ENCODE measurements around the gene ORAI1.
A peak's percentile ranks its signal among the peaks of the same experiment; 100 is the strongest.
"Not testable (repeated sequence)": the region's sequence is repeated elsewhere in the genome, so short reads cannot be mapped to it uniquely, and the experiment has no call there.

The ORAI1 gene

DNA sequence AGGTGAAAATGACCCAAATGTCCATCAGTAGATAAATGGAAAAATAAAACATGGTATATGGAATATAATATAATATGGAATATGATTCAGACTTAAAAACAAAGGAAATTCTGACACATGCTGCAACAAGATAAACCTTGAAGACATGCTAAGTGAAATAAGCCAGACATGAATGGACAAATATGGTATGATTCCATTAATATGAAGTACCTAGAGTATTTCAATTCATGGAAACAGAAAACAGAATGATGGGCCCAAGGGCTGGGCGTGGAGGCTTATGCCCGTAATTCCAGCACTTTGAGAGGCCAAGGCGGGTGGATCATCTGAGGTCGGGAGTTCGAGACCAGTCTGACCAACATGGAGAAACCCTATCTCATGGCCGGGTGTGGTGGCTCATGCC is 22.7 kb upstream of the ORAI1 start:
- DNase-seq (ENCODE audit: low read depth in 1 of 2, low spot score in 1 of 2): no peak

DNA sequence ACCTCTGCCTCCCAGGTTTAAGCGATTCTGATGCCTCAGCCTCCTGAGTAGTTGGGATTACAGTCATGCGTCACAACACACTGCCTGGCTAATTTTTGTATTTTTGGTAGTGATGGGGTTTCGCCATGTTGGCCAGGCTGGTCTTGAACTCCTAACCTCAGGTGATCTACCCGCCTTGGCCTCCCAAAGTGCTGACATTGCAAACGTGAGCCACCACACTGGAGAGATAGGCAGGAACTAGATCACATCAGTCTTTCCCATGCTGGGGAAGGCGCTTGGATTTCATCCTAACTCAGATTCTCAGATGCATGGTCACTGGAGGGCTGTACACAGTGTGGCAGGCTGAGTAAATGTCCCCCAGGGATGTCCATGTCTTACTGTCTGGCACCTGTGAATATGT is 18.0 kb upstream of the ORAI1 start:
- no peak for DNase-seq (ENCODE audit: low read depth in 1 of 2, low spot score in 1 of 2)

DNA sequence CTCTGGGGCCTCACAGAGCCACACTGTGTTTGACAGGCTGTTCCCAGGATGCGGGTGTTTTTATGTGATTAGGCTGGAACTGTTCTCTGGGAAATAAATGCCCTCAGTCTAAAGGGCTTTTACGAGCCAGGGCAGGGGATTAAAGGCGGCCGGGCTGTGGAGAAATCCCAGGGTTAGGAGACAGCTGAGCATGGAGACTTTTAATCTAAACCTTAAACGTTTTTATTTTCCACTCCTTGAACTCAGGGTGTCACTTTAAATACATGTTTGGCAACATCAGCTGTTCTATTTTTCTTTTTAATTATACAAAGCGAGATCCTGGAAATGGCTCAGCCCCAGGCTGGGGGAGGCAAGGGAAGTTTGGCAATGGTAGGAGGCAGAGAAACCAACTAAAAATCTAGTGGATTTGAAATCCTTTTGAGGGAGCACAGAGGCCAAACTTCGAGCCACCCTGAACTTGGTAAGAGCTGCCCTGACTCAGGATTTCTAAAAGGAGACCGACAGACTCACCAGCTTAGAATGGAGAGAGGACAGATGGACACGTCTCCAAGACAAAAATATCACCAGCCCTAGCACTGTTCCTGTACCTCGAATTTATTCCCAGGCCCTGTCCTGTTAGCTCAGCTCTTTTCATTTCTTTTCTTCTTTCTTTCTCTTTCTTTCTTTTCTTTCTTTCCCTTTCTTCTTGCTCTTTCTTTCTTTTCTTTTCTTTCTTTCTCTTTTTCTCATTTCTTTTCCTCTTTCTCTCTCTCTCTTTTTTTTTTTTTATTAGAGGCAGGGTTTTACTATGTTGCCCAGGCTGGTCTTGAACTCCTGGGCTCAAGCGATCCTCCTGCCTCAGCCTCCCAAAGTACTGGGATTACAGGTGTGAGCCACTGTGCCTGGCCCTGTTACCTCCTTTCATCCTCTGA is 15.8 kb upstream of the ORAI1 start:
- DNase-seq (ENCODE audit: low read depth in 1 of 2, low spot score in 1 of 2): no peak

DNA sequence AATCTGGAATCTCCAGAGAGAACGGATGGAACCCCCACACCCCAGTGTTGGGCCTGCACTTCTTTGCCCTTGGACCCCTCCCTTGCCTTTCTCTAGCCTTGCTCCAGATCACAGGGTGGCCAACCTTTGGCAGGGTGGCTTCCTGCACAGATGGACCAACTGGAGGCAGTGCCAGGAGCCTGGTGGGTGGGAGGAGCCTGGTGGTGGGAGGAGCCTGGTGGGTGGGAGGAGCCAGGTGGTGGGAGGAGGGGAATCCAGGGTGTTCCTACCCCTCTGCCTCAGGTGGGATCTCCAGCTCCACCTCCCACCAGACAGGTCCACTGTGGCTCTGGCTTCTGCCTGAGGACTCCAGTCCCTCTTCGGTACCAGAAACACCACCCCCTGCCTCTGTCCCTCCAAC is 15.0 kb upstream of the ORAI1 start:
- DNase-seq (ENCODE audit: low read depth in 1 of 2, low spot score in 1 of 2): no peak

DNA sequence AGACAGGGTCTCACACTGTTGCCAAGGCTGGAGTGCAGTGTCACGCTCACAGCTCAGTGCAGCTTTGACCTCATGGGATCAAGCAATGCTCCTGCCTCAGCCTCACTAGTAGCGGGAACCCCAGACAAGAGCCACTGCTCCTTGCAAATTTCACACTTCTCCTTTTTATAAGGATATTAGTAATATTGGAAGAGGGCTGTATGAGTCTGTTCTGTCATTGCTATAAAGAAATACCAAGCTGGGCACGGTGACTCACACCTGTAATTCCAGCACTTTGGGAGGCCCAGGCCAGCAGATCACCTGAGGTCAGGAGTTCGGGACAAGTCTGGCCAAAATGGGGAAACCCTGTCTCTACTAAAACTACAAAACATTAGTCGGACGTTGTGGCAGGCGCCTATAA is 12.9 kb upstream of the ORAI1 start:
- DNase-seq (ENCODE audit: low read depth in 1 of 2, low spot score in 1 of 2): no peak

DNA sequence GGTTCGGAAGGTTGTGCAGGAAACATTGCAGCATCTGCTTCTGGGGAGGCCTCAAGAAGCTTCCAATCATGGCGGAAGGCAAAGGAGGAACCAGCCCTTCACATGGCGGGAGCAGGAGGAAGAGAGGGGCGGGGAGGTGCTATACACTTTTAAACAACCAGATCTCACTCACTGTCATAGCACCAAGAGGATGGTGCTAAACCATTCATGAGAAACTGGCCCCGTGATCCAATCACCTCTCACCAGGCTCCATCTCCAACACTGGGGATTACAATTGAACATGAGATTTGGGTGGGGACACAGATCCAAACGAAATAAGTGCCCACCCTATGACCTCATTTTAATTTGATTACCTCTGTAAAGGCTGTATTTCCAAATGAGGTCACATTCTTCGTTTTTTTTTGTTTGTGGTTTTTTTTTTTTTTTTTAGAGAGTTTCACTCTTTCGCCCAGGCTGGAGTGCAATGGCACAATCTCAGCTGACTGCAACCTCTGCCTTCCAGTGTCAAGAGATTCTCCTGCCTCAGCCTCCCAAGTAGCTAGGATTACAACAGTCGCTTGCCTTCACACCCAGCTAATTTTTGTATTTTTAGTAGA is 11.4 kb upstream of the ORAI1 start:
- no peak for DNase-seq (ENCODE audit: low read depth in 1 of 2, low spot score in 1 of 2)

DNA sequence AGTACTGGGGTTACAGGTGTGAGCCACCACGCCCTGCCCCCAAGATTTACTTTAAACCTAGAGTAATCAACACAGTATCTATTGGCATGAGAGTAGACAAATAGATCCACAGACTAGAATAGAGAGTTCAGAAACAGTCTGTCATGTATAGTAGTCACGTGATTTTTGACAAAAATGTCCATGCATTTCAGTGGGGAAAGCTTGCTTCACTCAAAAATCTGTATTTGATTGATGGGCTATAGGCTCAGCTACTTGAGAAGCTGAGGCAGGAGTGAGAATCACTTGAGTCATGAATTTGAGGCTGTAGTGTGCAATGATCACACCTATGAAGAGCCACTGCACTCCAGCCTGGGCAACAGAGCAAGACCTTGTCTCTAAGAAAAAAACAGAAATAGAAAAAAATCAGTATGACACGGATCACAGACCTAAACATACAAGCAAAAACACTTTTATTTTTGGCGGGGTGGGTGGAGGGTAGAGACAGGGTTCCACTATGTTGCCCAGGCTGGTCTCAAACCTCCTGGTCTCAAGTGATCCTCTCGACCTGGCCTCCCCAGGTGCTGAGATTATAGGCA is 7.6 kb upstream of the ORAI1 start:
- no peak for DNase-seq (ENCODE audit: low read depth in 1 of 2, low spot score in 1 of 2)

DNA sequence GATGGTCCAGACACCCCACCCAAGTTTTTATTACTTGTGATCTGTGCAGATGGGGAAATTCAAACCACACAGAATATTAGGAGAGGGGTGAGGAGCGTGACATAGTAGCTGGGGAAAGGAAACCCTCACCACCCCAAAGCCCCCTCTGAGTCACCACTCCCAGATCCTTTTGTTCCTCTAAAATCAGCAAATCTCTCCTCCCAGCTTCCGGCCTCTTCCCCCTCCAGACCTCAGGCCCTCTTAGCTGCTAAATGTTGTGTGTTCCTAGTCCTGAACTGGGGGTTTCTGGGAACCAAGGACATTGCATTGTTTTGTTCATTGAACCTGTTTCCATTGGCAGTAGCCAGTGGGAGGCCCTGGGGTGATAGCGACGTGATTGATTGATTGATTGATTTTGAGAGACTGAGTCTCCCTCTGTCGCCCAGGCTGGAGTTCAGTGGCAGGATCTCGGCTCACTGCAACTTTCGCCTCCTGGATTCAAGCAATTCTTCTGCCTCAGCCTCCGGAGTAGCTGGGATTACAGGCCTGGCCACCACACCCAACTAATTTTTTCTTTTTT is 5.9 kb upstream of the ORAI1 start:
- no peak for DNase-seq (ENCODE audit: low read depth in 1 of 2, low spot score in 1 of 2)

DNA sequence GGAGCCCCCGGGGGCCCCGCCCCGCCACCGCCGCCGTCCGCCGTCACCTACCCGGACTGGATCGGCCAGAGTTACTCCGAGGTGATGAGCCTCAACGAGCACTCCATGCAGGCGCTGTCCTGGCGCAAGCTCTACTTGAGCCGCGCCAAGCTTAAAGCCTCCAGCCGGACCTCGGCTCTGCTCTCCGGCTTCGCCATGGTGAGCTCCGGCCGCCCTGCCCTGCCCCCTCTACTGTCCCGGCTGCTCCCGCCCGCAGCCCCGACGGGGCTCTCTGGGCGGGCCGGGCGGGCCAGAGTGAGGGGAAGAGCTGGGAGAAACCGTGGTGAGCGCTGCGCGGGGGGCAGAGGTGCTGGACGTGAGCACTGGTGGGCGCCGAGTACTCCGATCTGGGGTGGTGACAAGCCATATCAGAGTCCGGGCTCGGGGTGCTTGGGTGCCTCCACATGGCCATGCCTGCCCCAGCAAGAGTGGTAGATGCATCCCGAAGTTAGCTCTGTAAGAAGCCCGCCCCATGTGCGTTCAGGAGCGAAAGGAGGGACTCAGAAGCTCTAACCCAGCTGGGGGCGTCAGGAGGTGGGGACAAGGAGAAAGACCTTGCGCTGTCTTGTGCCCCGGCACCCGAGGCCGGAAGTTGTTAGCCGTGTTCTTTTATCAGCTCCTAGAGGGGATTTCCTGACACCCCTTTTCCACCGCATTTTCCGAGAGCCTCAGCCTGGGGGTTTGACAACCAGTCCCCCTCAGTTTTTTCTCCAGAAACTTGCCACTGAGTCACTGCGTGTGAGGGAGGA is 717 bp downstream of the ORAI1 start:
- peak; percentile 75 to 81 for DNase-seq (ENCODE audit: low read depth in 1 of 2, low spot score in 1 of 2)

DNA sequence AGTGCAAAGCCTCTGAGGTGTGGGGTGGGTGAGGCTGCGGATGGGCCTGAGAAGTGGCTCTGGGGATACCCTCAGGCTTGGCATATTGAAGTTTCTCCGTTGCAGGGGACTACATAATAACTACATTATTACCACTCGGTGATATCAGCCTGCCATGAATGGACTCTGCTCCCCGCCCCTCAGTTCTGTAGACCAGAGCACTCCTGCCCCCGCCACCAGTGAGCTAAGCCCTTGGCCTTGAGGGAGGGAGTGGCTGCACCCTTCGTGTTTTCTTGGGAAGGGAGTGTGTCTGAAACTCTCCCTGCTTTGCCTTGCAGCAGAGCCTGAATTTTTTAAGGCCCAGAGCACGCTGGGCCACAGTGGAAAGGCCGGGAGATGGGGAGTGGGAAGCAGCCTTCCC is 1.7 kb downstream of the ORAI1 start:
- no peak for DNase-seq (ENCODE audit: low read depth in 1 of 2, low spot score in 1 of 2)

DNA sequence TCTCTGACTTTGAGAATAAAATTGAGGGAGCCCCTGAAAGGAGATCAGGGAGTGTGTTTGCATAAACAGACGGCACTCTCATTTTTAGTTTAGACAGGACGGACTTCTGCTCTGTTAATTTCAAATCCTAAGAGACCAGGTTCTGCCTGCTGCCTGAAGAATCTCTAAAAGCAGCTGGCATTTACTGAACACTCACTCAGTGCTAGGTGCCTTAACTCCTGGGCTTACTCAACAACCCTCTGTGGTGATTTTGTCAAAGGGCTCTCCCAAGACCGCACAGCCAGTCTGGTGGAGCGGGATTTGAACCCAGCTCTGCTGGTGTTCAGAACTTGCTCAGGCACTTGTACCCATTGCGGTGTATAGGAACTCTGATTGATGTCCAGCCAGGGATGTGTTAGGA is 2.2 kb downstream of the ORAI1 start:
- no peak for DNase-seq (ENCODE audit: low read depth in 1 of 2, low spot score in 1 of 2)

DNA sequence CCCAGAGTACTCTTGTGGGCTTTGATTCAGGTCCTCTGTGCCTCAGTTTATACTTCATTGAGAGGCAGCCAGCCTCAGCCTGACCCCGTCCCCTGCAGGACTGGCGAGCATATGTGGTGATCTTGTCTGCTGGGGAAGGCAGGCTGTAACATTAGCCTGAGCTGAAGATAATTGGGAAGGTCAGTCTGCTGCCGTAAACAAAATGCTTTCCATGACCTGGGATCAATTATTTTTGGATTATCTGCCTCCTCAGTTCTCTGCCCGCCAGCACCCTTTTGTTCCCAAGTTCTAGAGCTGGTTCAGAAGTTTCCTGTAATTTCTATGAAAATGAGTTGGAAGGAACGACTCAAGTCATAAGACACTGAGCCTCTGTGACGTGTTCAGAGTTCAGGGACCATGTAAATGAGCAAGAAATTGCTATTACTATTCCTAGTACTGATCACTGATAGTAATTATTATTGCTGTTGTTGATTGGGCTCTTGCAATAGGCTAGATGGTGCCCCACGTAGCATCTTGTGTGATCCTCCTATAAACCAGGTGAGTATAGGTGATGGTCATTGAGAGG is 4.5 kb downstream of the ORAI1 start:
- DNase-seq (ENCODE audit: low read depth in 1 of 2, low spot score in 1 of 2): no peak

DNA sequence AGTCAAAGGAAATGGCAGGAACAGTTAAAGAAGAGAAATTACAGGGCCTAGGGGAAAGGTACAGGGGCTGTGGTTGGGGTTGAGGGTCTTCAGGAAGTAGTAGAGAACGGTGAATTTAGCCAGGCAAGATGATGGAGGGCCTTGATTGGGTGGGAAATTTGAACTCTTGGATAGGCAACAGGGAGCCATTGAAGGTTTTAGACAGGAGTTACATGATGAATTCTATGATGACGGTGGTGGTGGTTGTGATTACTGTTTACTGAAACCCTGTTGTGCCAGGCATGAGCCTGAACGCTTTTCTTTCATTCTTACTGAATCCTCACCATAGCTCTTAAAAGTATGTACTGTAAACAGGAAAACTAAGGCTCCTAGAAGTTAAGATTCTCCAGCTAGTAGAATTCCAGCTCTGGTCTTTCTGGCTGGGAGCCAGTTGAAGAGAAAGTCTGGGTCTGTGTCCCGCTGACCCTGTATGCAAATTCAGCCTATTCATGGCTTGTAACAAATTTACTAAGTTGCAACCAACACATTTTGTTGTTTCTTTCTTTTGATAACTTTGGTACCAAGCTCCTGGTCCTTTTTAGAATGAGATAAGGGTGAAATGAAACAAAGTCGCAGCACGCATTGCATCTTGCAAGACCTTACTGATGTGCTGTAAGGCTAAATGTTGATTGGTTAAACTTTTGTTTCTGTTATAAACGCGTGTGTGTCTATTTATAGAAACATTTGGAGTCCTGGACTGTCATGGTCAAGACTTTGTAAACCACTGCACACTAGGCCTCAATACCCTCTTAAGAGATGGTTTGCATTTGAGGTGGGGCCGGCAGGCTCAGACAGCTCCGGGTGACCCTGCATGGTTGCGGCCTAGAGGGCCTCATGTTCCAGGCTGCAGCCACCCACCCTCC is 6.0 kb downstream of the ORAI1 start:
- DNase-seq (ENCODE audit: low read depth in 1 of 2, low spot score in 1 of 2): no peak

DNA sequence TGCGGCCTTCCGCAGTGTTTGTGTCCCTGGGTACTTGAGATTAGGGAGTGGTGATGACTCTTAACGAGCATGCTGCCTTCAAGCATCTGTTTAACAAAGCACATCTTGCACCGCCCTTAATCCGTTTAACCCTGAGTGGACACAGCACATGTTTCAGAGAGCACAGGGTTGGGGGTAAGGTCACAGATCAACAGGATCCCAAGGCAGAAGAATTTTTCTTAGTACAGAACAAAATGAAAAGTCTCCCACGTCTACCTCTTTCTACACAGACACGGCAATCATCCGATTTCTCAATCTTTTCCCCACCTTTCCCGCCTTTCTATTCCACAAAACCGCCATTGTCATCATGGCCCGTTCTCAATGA is 7.5 kb downstream of the ORAI1 start:
- not testable (repeated sequence) for DNase-seq (ENCODE audit: low read depth in 1 of 2, low spot score in 1 of 2)

DNA sequence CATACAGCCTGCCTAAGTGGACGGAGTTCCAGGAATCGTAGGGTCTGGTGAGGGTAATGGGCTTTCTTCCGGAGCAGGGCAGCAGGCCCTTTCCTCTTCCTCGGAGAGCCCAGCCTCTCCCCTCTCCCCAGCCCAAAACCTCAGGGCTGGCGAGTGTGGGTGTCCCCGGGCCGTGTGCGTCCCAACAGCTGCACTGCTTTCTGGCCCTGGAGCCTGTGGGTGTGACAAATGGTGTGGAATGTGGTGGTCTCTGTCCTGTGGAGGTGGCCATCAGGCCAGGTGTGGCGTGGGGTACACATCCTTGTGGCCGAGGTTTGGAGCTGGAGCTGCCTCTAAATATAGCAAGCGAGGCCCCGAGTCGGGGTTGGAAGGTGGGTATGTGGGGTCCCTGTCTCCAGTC is 8.5 kb downstream of the ORAI1 start:
- DNase-seq (ENCODE audit: low read depth in 1 of 2, low spot score in 1 of 2): no peak

DNA sequence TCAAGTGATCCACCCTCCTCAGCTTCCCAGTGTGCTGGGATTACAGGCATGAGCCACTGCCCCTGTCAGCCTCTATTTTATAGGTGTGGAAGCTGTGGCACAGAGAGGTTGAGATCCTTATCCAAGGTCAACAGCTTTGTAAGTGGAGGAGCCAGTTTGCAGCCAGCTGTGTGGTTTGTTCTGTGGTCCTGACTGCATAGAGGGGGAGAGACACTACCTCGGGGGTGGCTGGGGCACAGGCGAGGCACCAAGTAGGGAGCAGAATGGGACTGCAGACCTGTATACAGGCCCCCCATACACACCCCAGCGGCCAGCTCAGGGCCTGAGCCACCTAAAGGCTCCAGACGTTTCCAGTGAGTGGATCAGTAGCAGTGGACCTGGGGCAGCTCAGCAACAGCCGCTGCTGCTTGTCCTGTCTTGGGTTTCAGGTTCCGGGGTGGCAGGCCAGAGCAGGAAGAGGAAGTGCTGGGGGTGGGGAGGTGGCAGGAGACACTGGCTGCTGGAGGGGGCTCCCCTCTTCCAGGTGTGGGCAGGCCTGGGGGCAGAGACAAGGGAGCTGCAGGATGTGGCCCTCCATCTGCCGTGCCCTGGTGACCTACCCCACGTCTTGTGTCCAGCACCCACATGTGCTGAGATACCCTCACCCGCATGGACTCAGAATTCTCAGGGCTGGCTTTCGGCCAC is 11.0 kb downstream of the ORAI1 start:
- peak; percentile 18 to 22 for DNase-seq (ENCODE audit: low read depth in 1 of 2, low spot score in 1 of 2)

DNA sequence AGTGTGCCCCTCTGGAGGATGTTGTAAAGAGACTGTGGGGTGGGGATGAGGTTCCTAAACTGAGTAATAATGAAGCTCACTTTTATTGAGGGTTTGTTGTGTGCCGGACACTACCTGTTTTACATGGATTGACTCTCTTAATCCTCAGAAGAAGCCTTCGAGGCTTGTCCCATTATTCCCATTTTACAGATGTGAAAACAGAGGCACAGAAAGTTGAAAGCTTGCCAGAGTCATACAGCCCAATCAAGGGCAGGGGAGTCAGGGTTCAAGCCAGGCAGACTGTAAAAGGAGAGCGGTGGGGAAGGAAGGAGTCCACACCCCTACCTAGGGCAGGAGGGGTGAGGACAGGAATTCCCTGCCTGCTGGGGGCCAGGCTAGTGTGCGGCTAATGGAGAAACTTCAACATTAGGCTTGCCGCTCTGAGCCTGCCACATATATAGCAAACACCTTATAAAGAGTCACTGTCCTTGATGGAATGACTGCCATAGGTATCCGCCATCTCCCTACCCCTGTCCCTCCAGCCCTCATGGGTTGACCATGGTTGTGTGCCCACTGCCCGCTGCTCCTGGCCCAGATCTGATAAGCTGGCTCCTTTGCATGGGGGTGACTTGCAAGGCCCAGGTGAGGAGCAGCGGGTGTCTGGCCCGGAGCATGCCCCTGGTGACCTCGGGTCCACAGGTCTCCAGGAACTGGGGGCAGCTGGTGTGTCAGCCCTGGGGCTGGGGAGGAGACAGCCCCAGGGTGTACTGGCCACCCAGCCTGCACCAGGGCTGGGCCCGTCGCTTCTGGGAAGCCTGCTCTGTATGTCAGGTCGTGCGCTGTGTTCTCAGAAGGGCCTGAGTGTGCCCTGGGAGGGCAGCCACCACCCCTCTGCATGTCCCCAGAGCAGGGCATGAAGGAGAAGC is 12.2 kb downstream of the ORAI1 start:
- DNase-seq (ENCODE audit: low read depth in 1 of 2, low spot score in 1 of 2): no peak

DNA sequence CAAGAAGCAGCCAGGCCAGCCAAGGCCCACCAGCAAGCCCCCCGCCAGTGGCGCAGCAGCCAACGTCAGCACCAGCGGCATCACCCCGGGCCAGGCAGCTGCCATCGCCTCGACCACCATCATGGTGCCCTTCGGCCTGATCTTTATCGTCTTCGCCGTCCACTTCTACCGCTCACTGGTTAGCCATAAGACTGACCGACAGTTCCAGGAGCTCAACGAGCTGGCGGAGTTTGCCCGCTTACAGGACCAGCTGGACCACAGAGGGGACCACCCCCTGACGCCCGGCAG is 15.0 kb downstream of the ORAI1 start:
- DNase-seq (ENCODE audit: low read depth in 1 of 2, low spot score in 1 of 2): no peak
